HCT116 (cell line): ENCODE results near the gene ELP5.

Experiments used
- ATF3 ChIP-seq: IDR thresholded peaks from 2 replicates; pipeline ENCODE4 v1.6.1; 2012
- CEBPB ChIP-seq: IDR thresholded peaks from 2 replicates; pipeline ENCODE4 v1.6.1; 2012; ENCODE audit warnings: low read depth
- CTCF ChIP-seq, 3 experiments: fragments of 200-600 bp in 1 of 3; sonication (generic) in 1 of 3; IDR thresholded peaks in 2 of 3; conservative IDR thresholded peaks in 1 of 3; 2 replicates each; pipeline ENCODE4 v1.5.1; 2012 to 2017; ENCODE audit warnings: low read depth in 2 of 3, low read length in 2 of 3, antibody characterized with exemption in 1 of 3, borderline replicate concordance in 1 of 3, control low read depth in 1 of 3, mild to moderate bottlenecking in 1 of 3, mixed read lengths in 1 of 3, mixed run types in 1 of 3, moderate library complexity in 1 of 3; ENCODE audit not compliant: insufficient read depth in 1 of 3
- EZH2 ChIP-seq: fragments of 200-600 bp; sonication (generic); IDR thresholded peaks from 2 replicates; pipeline ENCODE4 v1.6.1; 2017; ENCODE audit warnings: antibody characterized with exemption, mixed run types
- JUND ChIP-seq: IDR thresholded peaks from 2 replicates; pipeline ENCODE4 v1.6.1; 2012
- MAX ChIP-seq: IDR thresholded peaks from 2 replicates; pipeline ENCODE4 v1.6.1; 2012
- POLR2A ChIP-seq: IDR thresholded peaks from 2 replicates; pipeline ENCODE4 v1.7.0; 2011; ENCODE audit warnings: borderline replicate concordance; ENCODE audit not compliant: insufficient read depth, insufficient read length; ENCODE audit errors: extremely low read depth
- RAD21 ChIP-seq: IDR thresholded peaks from 2 replicates; pipeline ENCODE4 v1.6.1; 2012; ENCODE audit warnings: low read depth, mild to moderate bottlenecking
- REST ChIP-seq: IDR thresholded peaks from 2 replicates; pipeline ENCODE4 v1.6.1; 2012; ENCODE audit warnings: low read depth
- SIN3A ChIP-seq: IDR thresholded peaks from 2 replicates; pipeline ENCODE4 v1.6.1; 2012; ENCODE audit warnings: low read depth
- TCF7L2 ChIP-seq: IDR thresholded peaks from 2 replicates; pipeline ENCODE4 v1.7.0; 2011; ENCODE audit warnings: borderline replicate concordance, inconsistent platforms; ENCODE audit not compliant: insufficient read depth, insufficient read length; ENCODE audit errors: extremely low read depth

GRCh38 chr17:7293816-7294613 is 42.0 kb downstream of the ELP5 start:
- no peak for TF ChIP-seq CTCF (IDR thresholded peaks at IDR 0.05 in 2 of 3, conservative IDR thresholded peaks at IDR 0.05 in 1 of 3; ENCODE audit: borderline replicate concordance in 1 of 3, insufficient read depth in 1 of 3, low read depth in 2 of 3, low read length in 2 of 3)
- TF ChIP-seq EZH2 = no peak
- TF ChIP-seq REST = no peak
- TF ChIP-seq MAX = no peak
- no peak for TF ChIP-seq SIN3A
- TF ChIP-seq ATF3 = no peak
- no peak for TF ChIP-seq POLR2A
- TF ChIP-seq RAD21 = no peak
- no peak for TF ChIP-seq JUND
- no peak for TF ChIP-seq CEBPB
- no peak for TF ChIP-seq TCF7L2
